Measurements from ENCODE around the gene CCDC102B.
"Not testable (repeated sequence)": the region's sequence is repeated elsewhere in the genome, so short reads cannot be mapped to it uniquely, and the experiment has no call there.

CCDC102B gene

DNA sequence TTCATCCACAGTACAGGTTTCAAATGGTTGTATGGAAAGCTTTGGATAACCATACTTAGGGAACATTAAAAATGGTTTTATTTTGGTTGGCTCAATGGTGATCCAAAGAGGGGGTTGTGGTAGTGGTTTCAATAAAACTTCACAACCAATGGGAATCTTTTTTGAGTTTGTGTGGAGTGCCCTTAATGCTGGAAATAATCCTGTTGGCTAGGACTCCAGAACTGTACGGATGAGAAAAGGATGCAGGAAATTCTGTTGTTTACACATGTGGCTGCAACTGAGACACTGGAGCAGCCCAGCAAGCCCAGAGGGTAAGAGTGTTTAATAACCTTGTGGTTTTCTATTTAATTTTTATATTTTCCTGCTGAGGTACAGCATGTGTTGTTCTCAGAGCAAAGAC is at the start of gene CCDC102B:
TSS of gene CCDC102B (plus strand) at position 210 of the 400 bp plus-strand sequence. CDS start 38,684 bp downstream, outside the sequence.
- DNase-seq = no peak

GRCh38 chr18:68757126-68757525 is 40.8 kb upstream of the CCDC102B start:
- no peak for DNase-seq

- no peak for DNase-seq
Observed at GRCh38 chr18:68759308-68759707, 38.6 kb upstream of the CCDC102B start.

- no peak for DNase-seq
Observed at GRCh38 chr18:68763083-68763482, 34.8 kb upstream of the CCDC102B start.

GRCh38 chr18:68764016-68764415 is 33.9 kb upstream of the CCDC102B start:
- DNase-seq = no peak

- DNase-seq = no peak
Observed at GRCh38 chr18:68766433-68766832, 31.4 kb upstream of the CCDC102B start.

DNA sequence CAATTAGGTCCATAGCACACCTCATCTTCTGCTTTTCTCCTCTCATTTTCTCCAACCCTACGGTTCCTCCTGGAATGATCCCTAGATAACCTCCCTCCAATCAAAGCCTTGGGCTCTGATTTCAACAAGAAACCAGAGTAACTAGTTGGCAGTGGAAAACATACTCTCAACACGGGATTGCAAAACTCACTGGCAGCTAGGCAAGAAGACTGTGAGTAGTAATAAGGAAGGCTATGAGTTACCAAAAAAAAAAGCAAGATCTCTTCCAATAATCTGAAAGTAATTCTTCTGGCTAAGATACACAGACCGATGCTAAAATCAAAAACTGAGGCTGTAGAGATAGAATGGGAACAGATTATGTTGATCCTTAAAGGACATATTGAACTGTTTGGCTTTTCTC is 28.4 kb upstream of the CCDC102B start:
- no peak for DNase-seq

DNA sequence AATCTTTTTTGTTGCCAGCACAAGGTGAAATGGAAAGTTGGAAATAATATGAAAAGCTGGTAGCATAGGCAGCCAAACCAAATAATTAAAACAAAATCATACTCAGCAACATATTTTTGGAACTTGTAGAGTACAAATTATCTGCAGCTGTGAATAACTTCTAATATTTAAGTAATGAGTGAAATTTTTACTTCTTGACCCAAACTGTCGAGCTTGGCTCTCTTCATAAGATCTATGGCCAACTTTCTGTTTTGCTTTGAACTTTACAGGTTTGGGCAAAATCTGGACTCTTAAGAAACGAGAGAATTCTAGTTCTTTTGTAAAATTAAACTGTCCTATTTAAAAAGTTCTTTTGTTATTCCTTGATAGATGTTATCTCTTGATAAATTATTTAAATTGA is 25.6 kb upstream of the CCDC102B start:
- no peak for DNase-seq

DNA sequence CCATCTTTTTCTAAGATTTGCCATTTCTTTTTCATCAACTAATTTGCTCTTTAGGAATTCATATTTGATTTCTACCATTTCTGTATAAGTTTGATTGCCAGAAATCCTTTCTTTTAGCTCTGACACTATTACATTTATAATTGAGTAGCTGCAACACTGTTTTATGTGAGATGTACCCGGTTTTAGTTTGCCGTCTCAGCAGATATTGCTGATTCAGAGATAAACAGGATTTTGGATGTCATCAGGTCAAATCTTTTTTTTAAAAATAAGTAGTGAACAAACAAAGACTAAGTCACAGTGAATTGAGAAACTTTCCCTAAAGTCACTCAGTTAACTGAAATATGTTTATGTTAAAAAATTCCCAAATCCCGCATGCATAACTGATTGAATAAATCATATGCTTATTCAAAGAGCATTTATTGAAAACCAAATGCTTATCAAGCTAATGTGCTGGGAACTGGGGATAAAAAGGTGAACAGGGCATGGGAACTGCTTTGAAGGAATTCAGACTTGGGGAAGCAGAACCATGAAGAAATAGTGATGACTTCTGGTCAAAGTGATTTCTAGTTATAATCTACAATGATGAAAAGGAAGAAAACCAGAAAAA is 19.5 kb upstream of the CCDC102B start:
- no peak for DNase-seq

GRCh38 chr18:68779169-68779568 is 18.7 kb upstream of the CCDC102B start:
- no peak for DNase-seq

GRCh38 chr18:68780802-68781635 is 16.9 kb upstream of the CCDC102B start:
- DNase-seq = no peak

DNA sequence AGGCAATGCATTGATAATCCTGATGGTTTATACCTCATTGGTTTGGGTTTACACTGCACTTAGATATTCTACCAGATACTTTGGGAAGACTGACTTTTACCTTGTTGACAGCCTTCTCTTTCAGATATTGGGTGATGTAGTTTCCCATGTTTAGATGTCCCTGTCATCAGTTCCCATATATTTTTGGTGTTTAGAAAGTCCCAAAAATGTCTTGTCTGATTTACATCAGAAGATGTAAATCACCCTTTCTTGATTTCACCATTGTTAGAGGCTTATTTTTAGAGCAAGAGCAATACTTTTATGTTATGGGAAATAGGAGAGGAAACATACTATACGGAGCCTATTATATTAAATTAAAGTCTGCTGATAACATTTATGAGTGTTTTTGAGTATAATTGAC is 14.4 kb upstream of the CCDC102B start:
- no peak for DNase-seq

GRCh38 chr18:68784071-68784470 is 13.8 kb upstream of the CCDC102B start:
- DNase-seq = no peak

DNA sequence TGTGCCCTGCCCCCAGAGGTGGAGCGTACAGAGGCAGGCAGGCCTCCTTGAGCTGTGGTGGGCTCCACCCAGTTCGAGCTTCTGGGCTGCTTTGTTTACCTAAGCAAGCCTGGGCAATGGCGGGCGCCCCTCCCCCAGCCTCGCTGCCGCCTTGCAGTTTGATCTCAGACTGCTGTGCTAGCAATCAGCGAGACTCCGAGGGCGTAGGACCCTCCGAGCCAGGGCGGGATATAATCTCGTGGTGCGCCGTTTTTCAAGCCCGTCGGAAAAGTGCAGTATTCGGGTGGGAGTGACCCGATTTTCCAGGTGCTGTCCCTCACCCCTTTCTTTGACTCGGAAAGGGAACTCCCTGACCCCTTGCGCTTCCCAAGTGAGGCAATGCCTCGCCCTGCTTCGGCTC is 7.6 kb upstream of the CCDC102B start:
- not testable (repeated sequence) for DNase-seq

DNA sequence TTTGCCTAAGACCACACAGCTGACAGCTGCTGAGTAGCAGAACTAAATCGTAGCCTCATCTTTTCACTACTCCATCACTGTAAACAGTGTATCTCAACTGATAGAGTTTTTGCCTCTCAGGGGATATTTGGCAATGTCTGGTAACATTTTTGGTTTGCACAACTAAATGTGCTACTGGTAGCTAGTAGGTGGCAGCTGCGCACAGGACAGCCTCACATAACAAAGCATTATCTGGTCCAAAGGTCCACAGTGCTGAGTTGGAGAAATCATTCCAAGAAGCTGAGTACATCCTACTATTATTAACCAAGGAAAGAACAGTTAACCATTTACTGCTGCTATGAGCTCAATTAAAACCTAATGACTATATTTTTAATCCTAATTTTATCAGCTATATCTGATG is 6.1 kb upstream of the CCDC102B start:
- DNase-seq = no peak

DNA sequence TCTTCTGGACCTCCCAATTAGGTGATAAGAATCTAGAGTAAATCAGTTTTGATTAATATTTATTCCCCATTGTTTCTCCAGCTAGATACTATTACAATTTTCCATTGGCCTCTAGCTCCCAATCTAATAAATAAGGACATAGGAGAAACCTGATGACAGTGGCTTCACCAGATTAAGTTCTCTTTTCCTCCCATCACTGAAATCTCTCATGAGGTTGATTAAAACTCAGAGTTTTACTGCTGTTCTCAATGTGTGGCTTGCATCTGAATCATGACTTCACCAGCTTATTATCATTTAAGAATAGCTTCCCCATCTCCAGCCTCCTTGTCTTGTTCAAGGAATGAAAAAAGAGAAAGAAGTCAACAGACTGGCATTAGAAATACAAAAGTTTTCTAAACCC is 3.9 kb upstream of the CCDC102B start:
- no peak for DNase-seq

DNA sequence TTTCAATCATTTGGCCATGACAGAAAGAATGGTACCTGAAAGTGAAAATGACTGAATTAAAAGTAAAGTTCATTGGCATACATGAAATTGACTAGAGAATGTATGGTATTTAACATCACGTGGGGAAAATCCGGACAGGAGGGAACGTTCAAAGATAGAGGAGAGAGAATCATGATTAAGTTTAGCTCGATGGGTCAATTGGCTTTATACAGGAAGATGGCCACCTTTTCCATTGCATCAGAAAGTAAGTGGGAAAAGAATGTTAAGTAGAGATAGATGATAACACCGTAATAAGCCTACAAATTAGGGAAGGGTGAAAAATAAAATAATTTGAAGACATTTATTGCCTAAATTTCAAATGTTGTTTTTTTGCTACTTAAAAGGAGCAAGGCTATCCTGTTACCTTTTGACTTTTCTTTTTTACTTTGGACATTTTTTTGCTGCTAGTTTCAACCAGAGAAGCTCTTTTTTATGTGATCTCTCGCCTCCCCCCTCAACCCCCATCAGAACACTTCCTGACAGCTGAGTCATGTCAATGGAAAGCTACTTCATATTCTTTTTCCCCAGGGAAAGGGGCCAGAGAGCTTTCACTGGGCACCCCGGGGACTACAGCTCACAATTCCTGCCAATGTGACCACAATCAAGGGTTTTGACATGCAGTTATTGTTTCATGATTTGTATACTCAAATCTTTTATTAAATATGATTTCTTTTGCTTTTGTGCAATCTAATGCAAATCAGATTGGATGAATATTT is 767 bp upstream of the CCDC102B start:
- DNase-seq = no peak

DNA sequence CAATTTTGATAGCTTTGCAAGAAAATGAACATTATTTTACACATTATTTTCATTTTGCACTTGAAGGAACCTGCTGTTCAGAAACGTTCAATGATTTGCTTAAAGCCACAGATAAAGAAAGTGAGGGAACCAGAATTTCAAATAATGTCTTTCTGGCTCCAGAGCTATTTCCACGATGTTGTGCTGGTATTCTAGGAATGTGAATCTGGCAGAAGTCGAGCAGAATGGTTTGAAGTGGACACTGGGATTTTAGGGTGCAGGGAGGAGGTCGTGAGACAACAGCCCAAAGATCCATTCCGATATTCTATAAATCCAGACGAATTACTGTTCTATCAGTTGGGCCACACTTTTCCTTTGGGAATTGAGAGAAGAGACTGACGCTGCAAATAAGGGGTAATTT is 2.2 kb downstream of the CCDC102B start:
- no peak for DNase-seq

DNA sequence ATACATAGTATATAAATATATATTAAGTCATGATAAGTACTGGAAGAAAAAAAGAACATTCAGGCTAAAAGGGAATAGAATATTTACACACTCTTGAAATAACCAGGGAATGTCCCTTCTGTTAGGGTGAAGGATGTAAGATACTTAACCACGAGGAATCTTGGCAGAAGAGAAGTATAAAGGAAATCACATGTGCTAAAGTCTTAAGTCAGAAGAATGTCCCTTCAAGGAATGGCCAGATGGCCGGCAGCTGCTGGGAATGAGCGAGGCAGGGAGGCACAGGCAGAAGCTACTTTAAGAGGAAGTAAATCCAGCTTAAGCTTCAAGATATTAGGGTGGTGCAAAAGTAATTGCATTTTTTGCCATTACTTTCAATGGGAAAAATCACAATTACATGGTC is 5.5 kb downstream of the CCDC102B start:
- DNase-seq = no peak

DNA sequence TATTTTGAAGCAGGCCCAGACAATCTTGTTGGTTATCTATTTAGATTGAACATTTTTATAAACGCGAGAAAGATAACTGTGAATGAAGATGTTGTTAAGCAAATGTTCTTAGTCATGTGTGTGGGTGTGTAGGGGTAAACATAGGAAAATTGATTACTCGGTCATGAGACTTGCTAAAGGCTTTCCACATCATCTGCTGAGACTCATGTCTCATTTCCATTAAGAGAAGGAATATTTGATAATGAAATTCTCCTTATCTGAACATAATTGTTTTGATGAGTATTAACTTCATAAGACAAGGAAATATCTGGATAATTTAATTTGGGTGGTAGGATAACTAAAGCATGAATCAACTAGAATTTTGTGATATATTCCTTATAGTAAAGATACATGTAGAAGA is 19.7 kb downstream of the CCDC102B start:
- no peak for DNase-seq

DNA sequence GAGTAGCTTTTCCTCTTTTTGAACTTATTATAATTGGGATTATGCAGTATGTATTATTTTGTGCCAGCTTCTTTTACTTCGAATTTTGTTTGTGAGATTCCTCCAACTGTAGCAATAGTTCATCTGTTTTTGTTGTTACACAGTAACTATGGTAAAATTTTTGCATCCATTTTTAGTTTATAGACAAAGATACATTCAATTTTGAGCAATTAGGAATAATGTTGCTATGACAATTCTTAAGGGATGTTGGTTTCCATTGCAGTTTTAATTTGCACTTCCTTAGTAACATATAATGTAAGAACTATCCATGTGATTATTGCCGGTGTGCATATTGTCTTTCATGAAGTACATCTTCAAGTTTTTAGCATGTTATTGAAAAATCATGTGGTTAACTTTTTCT is 20.7 kb downstream of the CCDC102B start:
- DNase-seq = no peak

GRCh38 chr18:68822926-68823325 is 25.0 kb downstream of the CCDC102B start:
- peak; percentile 2 for DNase-seq

DNA sequence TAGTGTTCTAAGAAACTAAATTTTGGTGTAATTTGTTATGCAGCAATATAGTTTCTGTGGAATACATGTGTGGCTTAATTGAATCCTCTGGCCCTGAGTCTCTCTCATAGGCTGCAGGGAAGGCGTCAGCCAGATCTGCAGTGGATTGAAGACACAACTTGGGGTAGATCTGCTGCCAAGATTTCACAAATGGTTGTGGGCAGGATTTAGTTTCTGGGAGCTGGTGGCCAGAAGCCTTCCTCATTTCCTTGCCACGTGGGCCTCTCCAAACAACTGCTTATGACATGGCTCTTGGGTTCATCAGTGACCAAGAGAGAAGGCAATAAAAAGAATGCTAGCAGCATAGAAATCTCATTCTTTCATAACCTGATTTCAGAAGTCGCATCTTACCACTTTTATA is 28.2 kb downstream of the CCDC102B start:
- no peak for DNase-seq
